HG02571 (cell line): ENCODE data around the gene CHEK1.
"Not testable (repeated sequence)": the region's sequence is repeated elsewhere in the genome, so short reads cannot be mapped to it uniquely, and the experiment has no call there.

Experiments
- ATAC-seq: cut with Tn5 transposase; IDR thresholded peaks from one replicate; pipeline ENCODE4 v1.9.1; 2021; ENCODE audit warnings: mild to moderate bottlenecking, moderate library complexity; ENCODE audit not compliant: unreplicated experiment

The CHEK1 gene

GRCh38 chr11:125624756-125625213, at the start of gene CHEK1:
Gene CHEK1, plus strand, starts transcription at chr11:125625163. Its CDS starts 1,606 bp downstream, at chr11:125626769.
- no peak for ATAC-seq

GRCh38 chr11:125577181-125577580, 47.8 kb upstream of the CHEK1 start:
- not testable (repeated sequence) for ATAC-seq

DNA sequence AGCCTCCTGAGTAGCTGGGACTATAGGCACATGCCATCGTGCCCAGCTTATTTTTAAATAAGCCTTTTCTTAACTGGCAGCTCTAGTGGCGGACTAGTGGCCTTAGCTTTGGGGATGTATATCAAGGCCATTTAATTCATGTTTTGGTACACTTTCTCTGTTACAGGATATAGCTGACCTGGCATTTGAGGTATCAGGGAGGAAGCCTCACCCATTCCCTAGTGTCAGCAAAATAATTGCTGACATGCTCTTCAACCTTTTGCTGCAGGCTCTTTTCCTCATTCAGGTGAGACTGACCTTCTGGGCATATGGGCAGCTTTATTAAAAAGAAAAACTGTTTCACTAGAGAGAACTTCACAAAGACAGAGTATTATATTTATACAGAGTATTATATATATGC, 46.2 kb upstream of the CHEK1 start:
- no peak for ATAC-seq

DNA sequence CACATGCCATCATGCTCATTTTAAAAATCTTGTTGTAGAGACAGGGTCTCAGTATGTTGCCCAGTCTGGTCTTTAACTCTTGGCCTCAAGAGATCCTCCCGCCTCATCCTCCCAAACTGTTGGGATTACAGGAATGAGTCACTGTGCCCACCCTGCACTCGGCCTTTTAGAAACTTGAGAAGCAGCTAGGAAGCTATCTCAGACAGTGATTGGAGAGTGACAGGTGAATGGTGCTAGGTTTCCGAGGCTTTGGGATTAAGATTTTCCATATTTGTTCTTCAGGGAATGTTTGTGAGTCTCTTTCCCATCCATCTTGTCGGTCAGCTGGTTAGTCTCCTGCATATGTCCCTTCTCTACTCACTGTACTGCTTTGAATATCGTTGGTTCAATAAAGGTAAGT, 45.2 kb upstream of the CHEK1 start:
- no peak for ATAC-seq

GRCh38 chr11:125583496-125583895, 41.5 kb upstream of the CHEK1 start:
- no peak for ATAC-seq

- ATAC-seq = no peak
These were observed 39.5 kb upstream of the CHEK1 start for GRCh38 chr11:125585487-125585886.

- no peak for ATAC-seq
These were observed 38.3 kb upstream of the CHEK1 start for GRCh38 chr11:125586623-125587022.

GRCh38 chr11:125587480-125587879, 37.5 kb upstream of the CHEK1 start:
- no peak for ATAC-seq

DNA sequence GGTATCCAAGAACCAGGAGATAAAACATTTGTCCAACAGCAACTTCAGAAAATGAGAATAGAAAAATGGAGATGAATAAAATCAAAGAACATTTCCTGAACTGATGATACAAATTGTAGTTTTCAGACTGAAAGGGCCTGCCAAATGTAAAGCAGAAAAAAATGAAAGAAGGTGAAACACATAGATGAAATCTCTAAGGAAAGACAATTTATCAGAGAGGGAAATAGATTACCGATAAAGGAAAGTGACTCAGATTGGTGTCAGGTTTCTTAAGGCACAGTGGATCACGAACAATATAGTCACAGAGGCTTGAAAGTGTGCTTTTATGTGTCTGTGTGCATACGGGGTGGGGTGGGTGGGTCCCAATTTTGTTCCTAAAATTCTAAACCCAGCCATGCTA, 36.5 kb upstream of the CHEK1 start:
- no peak for ATAC-seq

GRCh38 chr11:125591649-125592304, 33.2 kb upstream of the CHEK1 start:
- peak; percentile 8 for ATAC-seq

GRCh38 chr11:125592305-125593113, 32.5 kb upstream of the CHEK1 start, which contains the start of gene STT3A:
Gene STT3A, plus strand, starts transcription at chr11:125592852. Its CDS starts 3,064 bp downstream, at chr11:125595916.
- peak; percentile 97 for ATAC-seq

DNA sequence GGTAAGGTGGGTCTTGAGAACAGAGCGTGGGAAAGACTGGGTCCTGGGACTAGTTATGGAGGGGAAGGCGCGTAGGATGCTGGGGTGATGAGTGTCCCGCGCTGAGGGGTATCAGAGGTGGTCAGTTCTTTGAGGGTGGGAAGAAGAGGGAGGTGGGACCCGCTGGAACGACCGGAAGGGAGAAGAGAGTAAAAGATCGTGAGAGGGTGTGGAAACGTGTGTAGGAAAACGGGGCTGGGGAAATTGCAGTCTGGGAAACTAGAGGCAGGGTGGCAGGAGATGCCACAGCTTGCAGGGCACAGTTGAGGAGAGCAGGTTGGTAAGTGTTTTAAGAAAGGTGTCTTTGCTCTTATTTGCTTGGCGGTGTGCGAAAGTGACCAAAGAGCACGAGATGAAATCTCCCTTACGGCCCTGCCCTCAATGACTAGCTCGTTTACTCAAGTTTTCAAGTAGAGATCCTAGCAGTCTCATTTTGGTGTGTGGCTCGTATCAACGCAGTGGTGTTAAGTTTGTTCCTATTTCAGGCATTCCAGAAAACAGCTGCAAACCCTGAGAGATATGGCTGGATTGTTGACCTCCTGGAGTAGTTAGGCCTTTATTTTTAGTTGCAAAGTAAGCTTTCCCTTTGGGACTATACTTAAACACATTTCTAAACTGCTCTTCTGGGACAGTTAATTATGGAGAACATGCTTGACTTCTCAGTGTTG, 31.7 kb upstream of the CHEK1 start:
- no peak for ATAC-seq

- no peak for ATAC-seq
These were observed 30.0 kb upstream of the CHEK1 start for GRCh38 chr11:125594958-125595357.

- no peak for ATAC-seq
These were observed 24.3 kb upstream of the CHEK1 start for GRCh38 chr11:125600663-125601062.

GRCh38 chr11:125603207-125603606, 21.8 kb upstream of the CHEK1 start:
- ATAC-seq = no peak

DNA sequence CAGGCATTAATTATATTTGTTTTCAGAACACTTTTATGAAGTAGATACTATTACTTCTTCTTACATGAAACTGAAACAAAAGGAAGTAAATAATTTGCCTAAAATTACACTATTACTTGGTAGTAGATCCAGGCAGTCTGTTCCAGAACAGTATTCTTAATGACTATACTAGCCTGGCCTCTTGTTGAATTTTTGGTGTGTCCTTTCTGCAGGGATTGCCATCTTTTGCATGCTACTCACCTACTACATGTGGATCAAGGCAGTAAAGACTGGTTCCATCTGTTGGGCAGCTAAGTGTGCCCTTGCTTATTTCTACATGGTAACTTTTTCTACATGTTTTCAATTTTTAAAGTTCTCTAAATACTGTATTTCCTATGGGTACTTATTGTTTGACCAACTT, 19.5 kb upstream of the CHEK1 start:
- no peak for ATAC-seq

- no peak for ATAC-seq
These were observed 15.4 kb upstream of the CHEK1 start for GRCh38 chr11:125609545-125609944.

- no peak for ATAC-seq
These were observed 6.6 kb upstream of the CHEK1 start for GRCh38 chr11:125618383-125618782.

- no peak for ATAC-seq
These were observed 3.0 kb upstream of the CHEK1 start for GRCh38 chr11:125621995-125622394.

DNA sequence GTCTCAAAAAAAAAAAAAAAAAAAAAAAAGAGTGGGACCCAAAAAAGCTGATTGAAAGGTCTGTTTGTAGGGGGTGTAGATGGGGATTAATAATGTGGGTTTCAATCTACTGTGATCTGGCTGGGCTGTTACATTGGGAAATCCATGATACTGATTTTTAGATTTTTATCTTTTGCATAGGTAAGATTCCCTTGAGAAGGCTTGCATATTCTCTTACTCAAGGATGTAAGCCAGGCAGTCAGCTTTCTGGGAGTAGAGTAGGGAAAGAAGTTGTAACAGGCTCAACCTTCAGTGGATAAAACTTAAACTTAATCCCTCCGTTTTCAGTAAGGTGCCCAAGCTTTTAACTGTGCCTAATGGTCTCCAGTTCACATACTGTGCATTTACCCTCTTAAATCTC, 1.9 kb upstream of the CHEK1 start:
- ATAC-seq = no peak

DNA sequence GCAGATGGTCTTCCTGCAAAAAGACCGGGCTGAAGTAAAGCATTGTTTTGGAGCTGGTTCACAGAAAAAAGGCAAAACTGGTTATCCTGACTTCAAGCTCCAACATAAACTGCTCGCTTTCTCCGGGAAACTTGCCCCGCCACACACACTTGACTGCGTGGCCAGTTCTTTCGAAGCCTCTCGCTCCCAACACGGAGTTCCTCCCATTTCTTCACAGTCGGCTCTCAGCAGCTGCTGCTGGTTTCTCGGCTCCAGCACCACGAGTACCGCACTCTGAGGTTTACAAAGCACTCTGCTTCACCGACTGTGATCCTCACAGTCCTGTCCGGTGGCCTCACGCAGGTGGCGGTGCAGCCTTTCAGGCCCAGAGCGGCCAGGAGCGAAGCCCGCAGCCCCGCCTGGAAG, 264 bp downstream of the CHEK1 start:
- ATAC-seq = peak; percentile 23
